HepG2 (cell line): ENCODE measurements around the gene P2RY6. TPM values are rescaled to one million over a fixed set of nuclear protein-coding genes. Genes with fewer than 3 reads are reported as not detected.
A peak's percentile ranks its signal among the peaks of the same experiment; 100 is the strongest.

ENCODE experiments used
- ATAC-seq: fragments of 200-7000 bp; cut with Tn5 transposase; 3 replicates; pipeline ENCODE4 v1.9.1; 2020; ENCODE audit warnings: mild to moderate bottlenecking, moderate library complexity
- BruUV-seq: library from RNA; stranded (reverse); fragments of 400-500 nt; replicated peaks from 2 replicates; lab custom pipeline; 2021; lab: Mats Ljungman, UMichigan
- CTCF ChIA-PET: fragments of 300-600 bp; formaldehyde crosslinking; extraction: SDS; loops from one replicate; lab custom pipeline; 2021; ENCODE audit warnings: low total read pairs, inconsistent platforms, low intra/inter-chr PET ratio; lab: Yijun Ruan, JAX
- POLR2A ChIA-PET: fragments of 350-600 bp; sonication (Branson Sonifier 250); formaldehyde crosslinking; loops from one replicate; lab custom pipeline; 2020; ENCODE audit warnings: antibody characterized with exemption, inconsistent platforms; lab: Yijun Ruan, JAX
- DNase-seq: peaks from one replicate; pipeline ENCODE4 v3.0.0-alpha.2; 2015; ENCODE audit warnings: low spot score
- FAIRE-seq: peaks from 3 replicates; lab custom pipeline; 2011; peaks lifted over from hg19 to GRCh38; lab: Jason Lieb, UNC
- H2AFZ ChIP-seq: one replicate; pipeline ENCODE4 v1.6.1; 2011; ENCODE audit warnings: low read length, inconsistent platforms
- H3K27ac ChIP-seq: fragments of 300-600 bp; 3 replicates; pipeline ENCODE4 v1.8.0; 2011; ENCODE audit warnings: mixed run types, mild to moderate bottlenecking, mixed read lengths, low read length, inconsistent platforms; ENCODE audit not compliant: insufficient read depth; ENCODE audit errors: extremely low read length
- H3K27me3 ChIP-seq, 2 experiments: fragments of 200-600 bp in 1 of 2; 2 replicates in 1 of 2; 3 replicates in 1 of 2; pipeline versions ENCODE4 v1.6.0 to v1.8.0; 2011; ENCODE audit warnings: low read length in 2 of 2, mild to moderate bottlenecking in 2 of 2, moderate library complexity in 2 of 2, inconsistent platforms in 1 of 2; ENCODE audit not compliant: insufficient read depth in 2 of 2, control insufficient read depth in 1 of 2
- H3K36me3 ChIP-seq, 2 experiments: fragments of 200-600 bp in 1 of 2; replicated peaks in 1 of 2; 2 replicates in 1 of 2; 3 replicates in 1 of 2; pipeline versions ENCODE4 v1.5.1 to v1.8.0; 2011; ENCODE audit warnings: low read length in 2 of 2, inconsistent platforms in 1 of 2; ENCODE audit not compliant: insufficient read depth in 2 of 2, control insufficient read depth in 1 of 2
- H3K4me1 ChIP-seq: 2 replicates; pipeline ENCODE4 v1.5.1; 2012; ENCODE audit warnings: low read length, inconsistent platforms; ENCODE audit not compliant: insufficient read depth
- H3K4me2 ChIP-seq: 2 replicates; pipeline ENCODE4 v1.6.0; 2011; ENCODE audit warnings: low read depth, low read length, inconsistent platforms
- H3K4me3 ChIP-seq, 3 experiments: fragments of 200-600 bp in 1 of 3; sonication (generic), shearing (Covaris generic) in 1 of 3; replicated peaks in 1 of 3; 2 replicates each; pipeline ENCODE4 v1.5.1; 2011 to 2016; ENCODE audit warnings: low read length in 3 of 3, inconsistent platforms in 2 of 3, low read depth in 2 of 3, mild to moderate bottlenecking in 2 of 3, control low read depth in 1 of 3, mixed read lengths in 1 of 3; ENCODE audit not compliant: insufficient read depth in 1 of 3
- H3K79me2 ChIP-seq: one replicate; pipeline ENCODE4 v1.6.1; 2011; ENCODE audit warnings: low read length, inconsistent platforms; ENCODE audit not compliant: insufficient read depth
- H3K9ac ChIP-seq: 2 replicates; pipeline ENCODE4 v1.6.0; 2011; ENCODE audit warnings: mild to moderate bottlenecking, low read depth, low read length, inconsistent platforms; ENCODE audit not compliant: insufficient read depth
- H3K9me3 ChIP-seq: 2 replicates; pipeline ENCODE4 v1.5.1; 2012; ENCODE audit warnings: mild to moderate bottlenecking, low read length
- H4K20me1 ChIP-seq: 2 replicates; pipeline ENCODE4 v1.6.0; 2011; ENCODE audit warnings: inconsistent platforms, mild to moderate bottlenecking, low read length, moderate library complexity; ENCODE audit not compliant: insufficient read depth
- DMAP1 ChIP-seq: IDR thresholded peaks from 2 replicates; pipeline ENCODE4 v1.6.1; 2016
- GZF1 ChIP-seq: sonication (generic); formaldehyde crosslinking; IDR thresholded peaks from 2 replicates; pipeline ENCODE4 v1.5.1; 2020; ENCODE audit warnings: mild to moderate bottlenecking, missing genetic modification reagents
- MAF1 ChIP-seq: sonication (generic); formaldehyde crosslinking; IDR thresholded peaks from 2 replicates; pipeline ENCODE4 v1.5.0; 2020; ENCODE audit warnings: missing genetic modification reagents, borderline replicate concordance
- MIER3 ChIP-seq: IDR thresholded peaks from 2 replicates; pipeline ENCODE4 v1.6.1; 2016; ENCODE audit warnings: missing compliant biosample characterization, borderline replicate concordance
- MLXIP ChIP-seq: sonication (generic); formaldehyde crosslinking; IDR thresholded peaks from 2 replicates; pipeline ENCODE4 v1.9.0; 2021; ENCODE audit warnings: missing genetic modification reagents, borderline replicate concordance
- NFE2L1 ChIP-seq: sonication (generic); formaldehyde crosslinking; IDR thresholded peaks from 2 replicates; pipeline ENCODE4 v1.4.0; 2020; ENCODE audit warnings: missing genetic modification reagents, mild to moderate bottlenecking, borderline replicate concordance
- NFRKB ChIP-seq: fragments of 450-650 bp; IDR thresholded peaks from 2 replicates; pipeline ENCODE4 v1.6.1; 2017
- SMARCE1 ChIP-seq: fragments of 450-650 bp; IDR thresholded peaks from 2 replicates; pipeline ENCODE4 v1.6.1; 2017; ENCODE audit warnings: borderline replicate concordance
- U2AF2 ChIP-seq: fragments of 200-400 bp; formaldehyde crosslinking; IDR thresholded peaks from 2 replicates; pipeline ENCODE4 v1.6.1; 2017; ENCODE audit warnings: low read depth, mild to moderate bottlenecking, low read length
- ZBTB42 ChIP-seq: sonication (generic); formaldehyde crosslinking; IDR thresholded peaks from 2 replicates; pipeline ENCODE4 v1.5.0; 2020; ENCODE audit warnings: mild to moderate bottlenecking, missing genetic modification reagents
- ZBTB7A ChIP-seq: sonication (generic); formaldehyde crosslinking; IDR thresholded peaks from 2 replicates; pipeline ENCODE4 v1.8.0; 2022; ENCODE audit warnings: mild to moderate bottlenecking, missing genetic modification reagents
- ZMAT3 ChIP-seq: sonication (generic); formaldehyde crosslinking; conservative IDR thresholded peaks from 2 replicates; pipeline ENCODE4 v1.7.0; 2021; ENCODE audit warnings: missing genetic modification reagents
- ZNF331 ChIP-seq: sonication (generic); formaldehyde crosslinking; IDR thresholded peaks from 2 replicates; pipeline ENCODE4 v1.4.0; 2020; ENCODE audit warnings: missing genetic modification reagents
- ZNF691 ChIP-seq: sonication (generic); formaldehyde crosslinking; IDR thresholded peaks from 2 replicates; pipeline ENCODE4 v1.4.0; 2020; ENCODE audit warnings: missing genetic modification reagents, low read depth, mild to moderate bottlenecking, borderline replicate concordance
- ZNF781 ChIP-seq: sonication (generic); formaldehyde crosslinking; IDR thresholded peaks from 2 replicates; pipeline ENCODE4 v1.5.1; 2020; ENCODE audit warnings: borderline replicate concordance, mild to moderate bottlenecking, missing genetic modification reagents; ENCODE audit errors: not compliant biosample characterization
- ZSCAN21 ChIP-seq: sonication (generic); formaldehyde crosslinking; IDR thresholded peaks from 2 replicates; pipeline ENCODE4 v1.8.0; 2022; ENCODE audit warnings: mild to moderate bottlenecking, missing genetic modification reagents, moderate library complexity, borderline replicate concordance
- WGBS: methylation state at CpG from one replicate; pipeline ENCODE4 v1.1.6; 2017; ENCODE audit warnings: low lambda C conversion rate; 5-methylcytosine and 5-hydroxymethylcytosine counted together
- in situ Hi-C: cut with HindIII; loops from 2 replicates; pipeline ENCODE4 v1.10.0; 2017; ENCODE audit warnings: low pct_unique_long_range_greater_than_20kb; ENCODE audit not compliant: extremely low pct_ligation_motif_present
- intact Hi-C: fragments of 100-400 bp; cut with micrococcal nuclease; formaldehyde crosslinking; loops from one replicate; pipeline ENCODE4 v1.10.0; 2022; ENCODE audit not compliant: unreplicated experiment
- polyA plus RNA-seq, 8 experiments: library from polyadenylated mRNA; depleted of rRNA in 3 of 8; stranded (reverse) in 7 of 8; unstranded in 1 of 8; fragments of >200 nt; fragmentation: Illumina TruSeq in 4 of 8; extraction: Trizol in 4 of 8; gene quantifications; 2 replicates each; pipeline versions ENCODE4 v1.2.1 to v1.2.3, GENCODE V29; 2011 to 2016; ENCODE audit warnings: low read depth in 4 of 8, missing spikeins in 1 of 8, mixed read lengths in 1 of 8; ENCODE audit not compliant: insufficient read depth in 1 of 8
- total RNA-seq, 5 experiments: library from RNA; depleted of rRNA; stranded (reverse); fragments of >200 nt; fragmentation: Illumina TruSeq; extraction: Trizol; gene quantifications; 2 replicates each; pipeline ENCODE4 v1.2.3, GENCODE V29; 2016; ENCODE audit warnings: low read depth in 1 of 5

The P2RY6 gene
- total and polyA plus RNA-seq, 2 of the 13 experiments (the other 11 are each of a cell fraction or from before 2014, with no cell fraction given): 0.09 to 0.29 TPM

GRCh38 chr11:73308003-73308960 lies 36.1 kb downstream of the P2RY6 start, which contains the start of gene ARHGEF17 (continued):
- TF ChIP-seq ZSCAN21 (CRISPR knock-in tag): no peak; the same call in none of the 2 replicates

GRCh38 chr11:73308961-73309919 lies 37.1 kb downstream of the P2RY6 start:
- in situ Hi-C loops: loop anchor here (5.0 kb wide), 1 partner anchor 33 kb away; no protein-coding TSS in a partner anchor
- DNase-seq (peak; percentile 92), ATAC-seq (peak; percentile 79), FAIRE-seq (no peak)
- Histone ChIP-seq H2AFZ (no peak overlapping the region), H3K27me3 (no peaks in the 10 kb centered on the region; a peak in 1 of 5 replicates), H3K9me3 (no peaks in the 10 kb centered on the region), H3K4me2 (peak overlapping the region; percentile 91), H3K9ac (peak overlapping the region; percentile 93), H3K4me3 (peak overlapping the region; percentile 82 to 86 (median 85)), H3K4me1 (peaks cover 62% of the 10 kb centered on the region), H4K20me1 (peaks cover 10% of the 10 kb centered on the region), H3K36me3 (no peaks in the 10 kb centered on the region; a peak in 2 of 5 replicates), H3K27ac (peak overlapping the region; percentile 99), H3K79me2 (peaks cover 47% of the 10 kb centered on the region)
- ChIA-PET CTCF (interaction anchor here (1.1 kb wide), 1 partner anchor 26 kb away, joined by 3 read pairs; no protein-coding TSS in a partner anchor), POLR2A (interaction anchor here (0.7 to 6.2 kb wide), 11 partner anchors 8 to 247 kb away, joined by 3 to 205 read pairs (median 5); partner anchors contain the start of gene RELT)
- WGBS: 6% methylated on average over 22 of the region's 78 CpGs
- BruUV-seq: no TSS peak
- intact Hi-C loops: no loop called here
- TF ChIP-seq ZNF331 (CRISPR knock-in tag) (peak; percentile 68), MLXIP (0 out of 2 replicates have a peak, but pooled peaks have one; percentile 47), ZNF691 (CRISPR knock-in tag) (peak; percentile 88), MIER3 (CRISPR knock-in tag) (peak; percentile 64; the same call in 1 of the 2 replicates), GZF1 (peak; percentile 67; the same call in 1 of the 2 replicates), NFRKB (no peak), ZBTB42 (CRISPR knock-in tag) (peak; percentile 76; the same call in 1 of the 2 replicates), NFE2L1 (CRISPR knock-in tag) (no peak), ZNF781 (CRISPR knock-in tag) (peak; percentile 85), ZMAT3 (CRISPR knock-in tag) (peak; percentile 79), U2AF2 (no peak), DMAP1 (CRISPR knock-in tag) (peak; percentile 55; the same call in 1 of the 2 replicates), SMARCE1 (no peak), ZBTB7A (0 out of 2 replicates have a peak, but pooled peaks have one; percentile 10), MAF1 (CRISPR knock-in tag) (no peak)
